ENCODE results near the gene USP48.

The USP48 gene

DNA sequence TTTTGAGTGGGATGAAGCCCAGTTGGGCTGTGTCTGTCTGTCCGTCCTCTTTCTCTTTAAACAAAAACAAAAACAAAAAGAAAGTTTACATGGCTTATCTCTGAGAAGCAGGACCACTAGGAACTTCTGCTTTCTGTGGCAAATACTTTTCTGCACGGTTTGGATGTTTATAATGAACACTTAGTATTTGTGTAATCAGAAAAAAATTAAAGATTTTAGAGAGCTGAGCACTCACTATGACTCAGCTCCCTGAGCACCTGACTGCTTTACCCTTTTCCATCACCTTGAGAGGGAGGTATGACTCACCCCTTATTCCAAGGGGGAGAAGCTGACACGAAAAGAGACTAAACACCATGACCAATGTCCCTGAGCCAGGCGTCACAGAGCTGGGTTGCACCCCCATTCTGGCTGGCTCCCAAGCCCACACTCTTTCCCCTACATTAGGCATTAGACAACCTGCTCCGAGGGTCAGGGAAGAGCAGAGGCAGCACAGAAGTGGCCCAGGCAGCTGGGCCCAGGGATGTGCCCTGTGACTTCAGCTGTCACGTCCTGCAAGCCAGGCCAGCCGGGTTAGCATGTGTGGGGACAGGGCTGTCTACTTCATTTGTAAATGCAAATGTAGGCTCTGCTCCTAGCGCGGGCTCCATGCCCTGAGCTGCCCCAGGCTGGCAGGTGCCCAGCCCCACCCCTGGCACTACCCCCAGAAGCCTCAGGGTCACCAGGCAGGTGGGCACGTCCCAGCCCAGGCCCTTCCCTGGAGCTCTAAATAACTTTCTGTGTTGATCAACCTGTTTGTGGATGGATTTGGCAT lies 144.2 kb downstream of the USP48 start (continued):
- TF ChIP-seq, protein P1, sequence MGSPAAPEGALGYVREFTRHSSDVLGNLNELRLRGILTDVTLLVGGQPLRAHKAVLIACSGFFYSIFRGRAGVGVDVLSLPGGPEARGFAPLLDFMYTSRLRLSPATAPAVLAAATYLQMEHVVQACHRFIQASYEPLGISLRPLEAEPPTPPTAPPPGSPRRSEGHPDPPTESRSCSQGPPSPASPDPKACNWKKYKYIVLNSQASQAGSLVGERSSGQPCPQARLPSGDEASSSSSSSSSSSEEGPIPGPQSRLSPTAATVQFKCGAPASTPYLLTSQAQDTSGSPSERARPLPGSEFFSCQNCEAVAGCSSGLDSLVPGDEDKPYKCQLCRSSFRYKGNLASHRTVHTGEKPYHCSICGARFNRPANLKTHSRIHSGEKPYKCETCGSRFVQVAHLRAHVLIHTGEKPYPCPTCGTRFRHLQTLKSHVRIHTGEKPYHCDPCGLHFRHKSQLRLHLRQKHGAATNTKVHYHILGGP (tag by site-specific recombination; IDR thresholded peaks at IDR 0.05): no peak
- TF ChIP-seq ZNF664 (tag by site-specific recombination; IDR thresholded peaks at IDR 0.05): no peak
- peak; percentile 69; the same call in 1 of the 2 replicates for TF ChIP-seq ZNF184 (tag by site-specific recombination; IDR thresholded peaks at IDR 0.05)
- TF ChIP-seq, protein P2, sequence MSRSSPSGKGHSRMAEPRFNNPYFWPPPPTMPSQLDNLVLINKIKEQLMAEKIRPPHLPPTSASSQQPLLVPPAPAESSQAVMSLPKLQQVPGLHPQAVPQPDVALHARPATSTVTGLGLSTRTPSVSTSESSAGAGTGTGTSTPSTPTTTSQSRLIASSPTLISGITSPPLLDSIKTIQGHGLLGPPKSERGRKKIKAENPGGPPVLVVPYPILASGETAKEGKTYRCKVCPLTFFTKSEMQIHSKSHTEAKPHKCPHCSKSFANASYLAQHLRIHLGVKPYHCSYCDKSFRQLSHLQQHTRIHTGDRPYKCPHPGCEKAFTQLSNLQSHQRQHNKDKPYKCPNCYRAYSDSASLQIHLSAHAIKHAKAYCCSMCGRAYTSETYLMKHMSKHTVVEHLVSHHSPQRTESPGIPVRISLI (tag by site-specific recombination; IDR thresholded peaks at IDR 0.05): peak; percentile 67; the same call in 1 of the 2 replicates
- TF ChIP-seq ZNF391 (tag by site-specific recombination; IDR thresholded peaks at IDR 0.05; ENCODE audit: borderline replicate concordance, low read depth): no peak
- peak; percentile 81 for TF ChIP-seq KLF8 (tag by site-specific recombination; IDR thresholded peaks at IDR 0.05)
- TF ChIP-seq, protein P3, sequence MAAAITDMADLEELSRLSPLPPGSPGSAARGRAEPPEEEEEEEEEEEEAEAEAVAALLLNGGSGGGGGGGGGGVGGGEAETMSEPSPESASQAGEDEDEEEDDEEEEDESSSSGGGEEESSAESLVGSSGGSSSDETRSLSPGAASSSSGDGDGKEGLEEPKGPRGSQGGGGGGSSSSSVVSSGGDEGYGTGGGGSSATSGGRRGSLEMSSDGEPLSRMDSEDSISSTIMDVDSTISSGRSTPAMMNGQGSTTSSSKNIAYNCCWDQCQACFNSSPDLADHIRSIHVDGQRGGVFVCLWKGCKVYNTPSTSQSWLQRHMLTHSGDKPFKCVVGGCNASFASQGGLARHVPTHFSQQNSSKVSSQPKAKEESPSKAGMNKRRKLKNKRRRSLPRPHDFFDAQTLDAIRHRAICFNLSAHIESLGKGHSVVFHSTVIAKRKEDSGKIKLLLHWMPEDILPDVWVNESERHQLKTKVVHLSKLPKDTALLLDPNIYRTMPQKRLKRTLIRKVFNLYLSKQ (tag by site-specific recombination; IDR thresholded peaks at IDR 0.05; ENCODE audit: borderline replicate concordance): no peak
- no peak for TF ChIP-seq ZNF132 (tag by site-specific recombination; IDR thresholded peaks at IDR 0.05; ENCODE audit: borderline replicate concordance)
- no peak for TF ChIP-seq ZNF174 (tag by site-specific recombination; IDR thresholded peaks at IDR 0.05)
- TF ChIP-seq IKZF3 (tag by site-specific recombination; IDR thresholded peaks at IDR 0.05): peak; percentile 75; the same call in 1 of the 2 replicates
- no peak for TF ChIP-seq ZNF830 (tag by site-specific recombination; IDR thresholded peaks at IDR 0.05; ENCODE audit: low read depth)
- TF ChIP-seq ZNF544 (tag by site-specific recombination; IDR thresholded peaks at IDR 0.05): no peak
- TF ChIP-seq, protein P4, sequence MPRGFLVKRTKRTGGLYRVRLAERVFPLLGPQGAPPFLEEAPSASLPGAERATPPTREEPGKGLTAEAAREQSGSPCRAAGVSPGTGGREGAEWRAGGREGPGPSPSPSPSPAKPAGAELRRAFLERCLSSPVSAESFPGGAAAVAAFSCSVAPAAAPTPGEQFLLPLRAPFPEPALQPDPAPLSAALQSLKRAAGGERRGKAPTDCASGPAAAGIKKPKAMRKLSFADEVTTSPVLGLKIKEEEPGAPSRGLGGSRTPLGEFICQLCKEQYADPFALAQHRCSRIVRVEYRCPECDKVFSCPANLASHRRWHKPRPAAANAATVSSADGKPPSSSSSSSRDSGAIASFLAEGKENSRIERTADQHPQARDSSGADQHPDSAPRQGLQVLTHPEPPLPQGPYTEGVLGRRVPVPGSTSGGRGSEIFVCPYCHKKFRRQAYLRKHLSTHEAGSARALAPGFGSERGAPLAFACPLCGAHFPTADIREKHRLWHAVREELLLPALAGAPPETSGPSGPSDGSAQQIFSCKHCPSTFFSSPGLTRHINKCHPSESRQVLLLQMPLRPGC (tag by site-specific recombination; IDR thresholded peaks at IDR 0.05): 0 out of 2 replicates have a peak, but pooled peaks have one; percentile 23
- no peak for TF ChIP-seq ZNF624 (tag by site-specific recombination; IDR thresholded peaks at IDR 0.05)
- TF ChIP-seq, protein P5, sequence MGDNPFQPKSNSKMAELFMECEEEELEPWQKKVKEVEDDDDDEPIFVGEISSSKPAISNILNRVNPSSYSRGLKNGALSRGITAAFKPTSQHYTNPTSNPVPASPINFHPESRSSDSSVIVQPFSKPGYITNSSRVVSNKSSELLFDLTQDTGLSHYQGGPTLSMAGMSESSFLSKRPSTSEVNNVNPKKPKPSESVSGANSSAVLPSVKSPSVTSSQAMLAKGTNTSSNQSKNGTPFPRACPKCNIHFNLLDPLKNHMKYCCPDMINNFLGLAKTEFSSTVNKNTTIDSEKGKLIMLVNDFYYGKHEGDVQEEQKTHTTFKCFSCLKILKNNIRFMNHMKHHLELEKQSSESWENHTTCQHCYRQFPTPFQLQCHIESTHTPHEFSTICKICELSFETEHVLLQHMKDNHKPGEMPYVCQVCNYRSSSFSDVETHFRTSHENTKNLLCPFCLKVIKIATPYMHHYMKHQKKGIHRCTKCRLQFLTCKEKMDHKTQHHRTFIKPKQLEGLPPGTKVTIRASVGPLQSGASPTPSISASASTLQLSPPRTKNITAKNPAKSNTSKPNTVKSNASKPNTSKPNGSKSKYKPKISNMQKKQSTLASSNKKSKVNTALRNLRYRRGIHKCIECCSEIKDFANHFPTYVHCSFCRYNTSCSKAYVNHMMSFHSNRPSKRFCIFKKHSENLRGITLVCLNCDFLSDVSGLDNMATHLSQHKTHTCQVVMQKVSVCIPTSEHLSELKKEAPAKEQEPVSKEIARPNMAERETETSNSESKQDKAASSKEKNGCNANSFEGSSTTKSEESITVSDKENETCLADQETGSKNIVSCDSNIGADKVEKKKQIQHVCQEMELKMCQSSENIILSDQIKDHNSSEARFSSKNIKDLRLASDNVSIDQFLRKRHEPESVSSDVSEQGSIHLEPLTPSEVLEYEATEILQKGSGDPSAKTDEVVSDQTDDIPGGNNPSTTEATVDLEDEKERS (tag by site-specific recombination; IDR thresholded peaks at IDR 0.05): no peak
- TF ChIP-seq KLF10 (tag by site-specific recombination; IDR thresholded peaks at IDR 0.05): peak; percentile 40; the same call in 1 of the 2 replicates
- TF ChIP-seq ZNF341 (tag by site-specific recombination; IDR thresholded peaks at IDR 0.05; ENCODE audit: low read depth): no peak
- TF ChIP-seq ZBTB7A (tag by site-specific recombination; IDR thresholded peaks at IDR 0.05; ENCODE audit: low read depth): no peak
- TF ChIP-seq, protein P6, sequence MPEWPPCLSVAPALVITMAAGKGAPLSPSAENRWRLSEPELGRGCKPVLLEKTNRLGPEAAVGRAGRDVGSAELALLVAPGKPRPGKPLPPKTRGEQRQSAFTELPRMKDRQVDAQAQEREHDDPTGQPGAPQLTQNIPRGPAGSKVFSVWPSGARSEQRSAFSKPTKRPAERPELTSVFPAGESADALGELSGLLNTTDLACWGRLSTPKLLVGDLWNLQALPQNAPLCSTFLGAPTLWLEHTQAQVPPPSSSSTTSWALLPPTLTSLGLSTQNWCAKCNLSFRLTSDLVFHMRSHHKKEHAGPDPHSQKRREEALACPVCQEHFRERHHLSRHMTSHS (tag by site-specific recombination; IDR thresholded peaks at IDR 0.05): no peak
- TF ChIP-seq ZBTB8A (tag by site-specific recombination; IDR thresholded peaks at IDR 0.05): no peak
- TF ChIP-seq ZSCAN16 (tag by site-specific recombination; IDR thresholded peaks at IDR 0.05): no peak
- no peak for TF ChIP-seq ZNF426 (tag by site-specific recombination; IDR thresholded peaks at IDR 0.05)
- no peak for TF ChIP-seq ZNF48 (tag by site-specific recombination; IDR thresholded peaks at IDR 0.05)
- TF ChIP-seq, protein P7, sequence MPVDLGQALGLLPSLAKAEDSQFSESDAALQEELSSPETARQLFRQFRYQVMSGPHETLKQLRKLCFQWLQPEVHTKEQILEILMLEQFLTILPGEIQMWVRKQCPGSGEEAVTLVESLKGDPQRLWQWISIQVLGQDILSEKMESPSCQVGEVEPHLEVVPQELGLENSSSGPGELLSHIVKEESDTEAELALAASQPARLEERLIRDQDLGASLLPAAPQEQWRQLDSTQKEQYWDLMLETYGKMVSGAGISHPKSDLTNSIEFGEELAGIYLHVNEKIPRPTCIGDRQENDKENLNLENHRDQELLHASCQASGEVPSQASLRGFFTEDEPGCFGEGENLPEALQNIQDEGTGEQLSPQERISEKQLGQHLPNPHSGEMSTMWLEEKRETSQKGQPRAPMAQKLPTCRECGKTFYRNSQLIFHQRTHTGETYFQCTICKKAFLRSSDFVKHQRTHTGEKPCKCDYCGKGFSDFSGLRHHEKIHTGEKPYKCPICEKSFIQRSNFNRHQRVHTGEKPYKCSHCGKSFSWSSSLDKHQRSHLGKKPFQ (tag by site-specific recombination; IDR thresholded peaks at IDR 0.05): no peak
